Measurements from ENCODE around the gene ZSCAN30.

GRCh38 chr18:35244671-35245070 is 45.4 kb downstream of the ZSCAN30 start:
- TF ChIP-seq CTCF (IDR thresholded peaks at IDR 0.05) (no peak), POLR2A (IDR thresholded peaks at IDR 0.05) (no peak)
